Measurements from ENCODE around the gene ABCA1. TPM values are rescaled to one million over a fixed set of nuclear protein-coding genes. Genes with fewer than 3 reads are reported as not detected.

ABCA1 gene
- total RNA-seq, 1 experiment from 2014 or later, result 2.3 TPM

GRCh38 chr9:104950838-104951237 is 22.9 kb upstream of the ABCA1 start:
- DNase-seq (no peak), ATAC-seq (no peak)
- H3K9me3 ChIP-seq (ENCODE audit: low read length), result no peaks in the 10 kb centered on the region
- no peaks in the 10 kb centered on the region for H3K36me3 ChIP-seq (ENCODE audit: low read depth, low read length)
- no peak overlapping the region for H2AFZ ChIP-seq (ENCODE audit: low read length)
- H3K79me2 ChIP-seq (ENCODE audit: low read length), result no peaks in the 10 kb centered on the region
- no peak overlapping the region for H3K4me2 ChIP-seq (ENCODE audit: low read length)
- H3K9ac ChIP-seq (ENCODE audit: low read length), result no peak overlapping the region
- H3K4me3 ChIP-seq (ENCODE audit: low read length), result no peak overlapping the region
- H3K4me1 ChIP-seq (ENCODE audit: insufficient read depth, low read length), result peaks cover 12% of the 10 kb centered on the region
- ChIA-PET POLR2A (ENCODE audit: unreplicated experiment) (no interaction called here), CTCF (no interaction called here)
- H3K27ac ChIP-seq (ENCODE audit: low read length), result no peak overlapping the region
- no peaks in the 10 kb centered on the region for H3K27me3 ChIP-seq (ENCODE audit: low read length)
- no TSS peak for BruUV-seq (replicated peaks)
- no peaks in the 10 kb centered on the region for H4K20me1 ChIP-seq (ENCODE audit: low read length)
- H3K9me2 ChIP-seq (replicated peaks; ENCODE audit: low read length), result no peaks in the 10 kb centered on the region
- intact Hi-C loops (cut with micrococcal nuclease), result no loop called here
- no peak for TF ChIP-seq EZH2 (IDR thresholded peaks at IDR 0.05; ENCODE audit: low read length, unreplicated experiment)
- no peak for TF ChIP-seq EZH2phosphoT487 (IDR thresholded peaks at IDR 0.05; ENCODE audit: borderline replicate concordance, low read length)
- TF ChIP-seq CTCF (conservative IDR thresholded peaks at IDR 0.05; ENCODE audit: low read depth, low read length), result no peak
- H3F3A ChIP-seq (ENCODE audit: low read length, unreplicated experiment), result no peaks in the 10 kb centered on the region

- H3K4me1 ChIP-seq (ENCODE audit: insufficient read depth, low read length), result peaks cover 11% of the 10 kb centered on the region
- intact Hi-C loops (cut with micrococcal nuclease), result no loop called here
- ChIA-PET POLR2A (ENCODE audit: unreplicated experiment) (no interaction called here), CTCF (interaction anchor here (0.6 kb wide), 1 partner anchor 37 kb away, joined by 8 read pairs; no protein-coding TSS in a partner anchor)
- TF ChIP-seq CTCF (conservative IDR thresholded peaks at IDR 0.05; ENCODE audit: low read depth, low read length) (no peak), EZH2phosphoT487 (IDR thresholded peaks at IDR 0.05; ENCODE audit: borderline replicate concordance, low read length) (no peak), EZH2 (IDR thresholded peaks at IDR 0.05; ENCODE audit: low read length, unreplicated experiment) (no peak)
- no peaks in the 10 kb centered on the region for H3K27me3 ChIP-seq (ENCODE audit: low read length)
- H3K79me2 ChIP-seq (ENCODE audit: low read length), result no peaks in the 10 kb centered on the region
- H3K36me3 ChIP-seq (ENCODE audit: low read depth, low read length), result no peaks in the 10 kb centered on the region
- no peaks in the 10 kb centered on the region for H3K9me3 ChIP-seq (ENCODE audit: low read length)
- no peaks in the 10 kb centered on the region for H3K9me2 ChIP-seq (replicated peaks; ENCODE audit: low read length)
- DNase-seq (peak; percentile 72), ATAC-seq (peak; percentile 96)
- no peaks in the 10 kb centered on the region for H3F3A ChIP-seq (ENCODE audit: low read length, unreplicated experiment)
- peak overlapping the region; percentile 62 for H3K9ac ChIP-seq (ENCODE audit: low read length)
- H3K4me3 ChIP-seq (ENCODE audit: low read length), result no peak overlapping the region
- no TSS peak for BruUV-seq (replicated peaks)
- no peaks in the 10 kb centered on the region for H4K20me1 ChIP-seq (ENCODE audit: low read length)
- H2AFZ ChIP-seq (ENCODE audit: low read length), result no peak overlapping the region
- H3K4me2 ChIP-seq (ENCODE audit: low read length), result peak overlapping the region; percentile 37; the same call in 1 of the 2 replicates
- peak overlapping the region; percentile 94 for H3K27ac ChIP-seq (ENCODE audit: low read length)
Observed at GRCh38 chr9:104948277-104948676, 20.3 kb upstream of the ABCA1 start.

- no peaks in the 10 kb centered on the region for H3K36me3 ChIP-seq (ENCODE audit: low read depth, low read length)
- no peak overlapping the region for H3K27ac ChIP-seq (ENCODE audit: low read length)
- no TSS peak for BruUV-seq (replicated peaks)
- H3K9me3 ChIP-seq (ENCODE audit: low read length), result no peaks in the 10 kb centered on the region
- TF ChIP-seq CTCF (conservative IDR thresholded peaks at IDR 0.05; ENCODE audit: low read depth, low read length), result no peak
- TF ChIP-seq EZH2phosphoT487 (IDR thresholded peaks at IDR 0.05; ENCODE audit: borderline replicate concordance, low read length), result no peak
- TF ChIP-seq EZH2 (IDR thresholded peaks at IDR 0.05; ENCODE audit: low read length, unreplicated experiment), result no peak
- no peaks in the 10 kb centered on the region for H4K20me1 ChIP-seq (ENCODE audit: low read length)
- ChIA-PET POLR2A (ENCODE audit: unreplicated experiment) (interaction anchor here (0.7 kb wide), 1 partner anchor 88 kb away, joined by 4 read pairs; no protein-coding TSS in a partner anchor), CTCF (no interaction called here)
- peaks cover 6% of the 10 kb centered on the region for H3K4me1 ChIP-seq (ENCODE audit: insufficient read depth, low read length)
- H3F3A ChIP-seq (ENCODE audit: low read length, unreplicated experiment), result no peaks in the 10 kb centered on the region
- no peak overlapping the region for H2AFZ ChIP-seq (ENCODE audit: low read length)
- intact Hi-C loops (cut with micrococcal nuclease), result no loop called here
- no peaks in the 10 kb centered on the region for H3K9me2 ChIP-seq (replicated peaks; ENCODE audit: low read length)
- H3K27me3 ChIP-seq (ENCODE audit: low read length), result no peaks in the 10 kb centered on the region
- no peak overlapping the region for H3K4me2 ChIP-seq (ENCODE audit: low read length)
- DNase-seq, result no peak
- no peak for ATAC-seq
- H3K9ac ChIP-seq (ENCODE audit: low read length), result no peak overlapping the region
- no peaks in the 10 kb centered on the region for H3K79me2 ChIP-seq (ENCODE audit: low read length)
- H3K4me3 ChIP-seq (ENCODE audit: low read length), result no peak overlapping the region
Observed at GRCh38 chr9:104944871-104945270, 16.9 kb upstream of the ABCA1 start.

Data from PC-3 (cell line).